Caco-2 (cell line): ENCODE data around the gene ZNF316. TPM values are rescaled to one million over a fixed set of nuclear protein-coding genes. Genes with fewer than 3 reads are reported as not detected.

Experiments used
- BruUV-seq: library from RNA; stranded (reverse); fragments of 400-500 nt; replicated peaks from 2 replicates; lab custom pipeline; 2021; lab: Mats Ljungman, UMichigan
- CTCF ChIA-PET: fragments of 300-600 bp; sonication (Branson Sonifier 250); formaldehyde crosslinking; loops from one replicate; lab custom pipeline; 2022; ENCODE audit warnings: antibody characterized with exemption; lab: Charles Lee
- POLR2A ChIA-PET: fragments of 300-600 bp; sonication (Branson Sonifier 250); formaldehyde crosslinking; loops from one replicate; lab custom pipeline; 2022; ENCODE audit warnings: antibody characterized with exemption; lab: Charles Lee
- DNase-seq, 2 experiments: peaks; one replicate each; pipeline versions ENCODE4 v3.0.0 to v3.0.0-alpha.2; 2020 to 2022
- H3K27me3 ChIP-seq: replicated peaks from 2 replicates; pipeline ENCODE4 v1.6.0; 2011; ENCODE audit warnings: low read length; ENCODE audit not compliant: control insufficient read depth, insufficient read depth
- H3K36me3 ChIP-seq: 2 replicates; pipeline ENCODE4 v1.5.1; 2011; ENCODE audit warnings: low read length; ENCODE audit not compliant: control insufficient read depth, insufficient read depth
- H3K4me1 ChIP-seq: fragments of 250-450 bp; sonication (Bioruptor Pico); 2 replicates; pipeline ENCODE4 v1.5.1; 2020; ENCODE audit warnings: mild to moderate bottlenecking
- H3K4me3 ChIP-seq: 2 replicates; pipeline ENCODE4 v1.5.1; 2011; ENCODE audit warnings: low read depth, mild to moderate bottlenecking, control low read depth, low read length
- H3K9me3 ChIP-seq: fragments of 250-450 bp; sonication (Bioruptor Pico); 2 replicates; pipeline ENCODE4 v1.5.1; 2020; ENCODE audit warnings: mild to moderate bottlenecking, moderate library complexity
- H3K27ac Mint-ChIP-seq: one replicate; pipeline ENCODE4 v1.8.0; 2022; ENCODE audit warnings: mixed read lengths; ENCODE audit not compliant: unreplicated experiment
- H3K27me3 Mint-ChIP-seq: one replicate; pipeline ENCODE4 v1.8.0; 2022; ENCODE audit warnings: mixed read lengths; ENCODE audit not compliant: insufficient read depth, unreplicated experiment
- H3K36me3 Mint-ChIP-seq: one replicate; pipeline ENCODE4 v1.8.0; 2022; ENCODE audit warnings: mild to moderate bottlenecking, mixed read lengths; ENCODE audit not compliant: insufficient read depth, unreplicated experiment
- H3K4me1 Mint-ChIP-seq: one replicate; pipeline ENCODE4 v1.8.0; 2022; ENCODE audit warnings: low read depth, mixed read lengths; ENCODE audit not compliant: unreplicated experiment
- H3K4me3 Mint-ChIP-seq: one replicate; pipeline ENCODE4 v1.8.0; 2022; ENCODE audit warnings: mild to moderate bottlenecking, moderate library complexity, mixed read lengths; ENCODE audit not compliant: unreplicated experiment
- H3K9me3 Mint-ChIP-seq: one replicate; pipeline ENCODE4 v1.8.0; 2022; ENCODE audit warnings: mixed read lengths; ENCODE audit not compliant: unreplicated experiment
- CTCF ChIP-seq, 2 experiments: fragments of 200-600 bp in 1 of 2; IDR thresholded peaks; 1 replicate in 1 of 2; 2 replicates in 1 of 2; pipeline versions ENCODE4 v1.5.1 to v1.8.0; 2011 to 2022; ENCODE audit warnings: antibody characterized with exemption in 1 of 2, control low read depth in 1 of 2, inconsistent platforms in 1 of 2, low read depth in 1 of 2, low read length in 1 of 2, mild to moderate bottlenecking in 1 of 2, moderate library complexity in 1 of 2; ENCODE audit not compliant: insufficient read depth in 1 of 2, severe bottlenecking in 1 of 2, unreplicated experiment in 1 of 2
- intact Hi-C: fragments of 100-400 bp; cut with micrococcal nuclease; formaldehyde crosslinking; loops from one replicate; pipeline ENCODE4 v1.10.0; 2022; ENCODE audit not compliant: unreplicated experiment
- total RNA-seq: library from RNA; stranded (reverse); gene quantifications from 2 replicates; pipeline ENCODE4 v1.2.3, GENCODE V29; 2022

ZNF316 gene
- total RNA-seq, 1 experiment from 2014 or later, result 34.3 TPM

- Histone ChIP-seq H3K9me3 (no peaks in the 10 kb centered on the region), H3K4me3 (peak overlapping the region; percentile 28), H3K4me1 (peaks cover 4% of the 10 kb centered on the region; the same call in 1 of the 2 replicates), H3K27me3 (no peaks in the 10 kb centered on the region), H3K36me3 (no peaks in the 10 kb centered on the region; the same call in none of the 2 replicates)
- Mint-ChIP-seq H3K27ac (peak overlapping the region; percentile 40), H3K27me3 (no peaks in the 10 kb centered on the region), H3K9me3 (no peaks in the 10 kb centered on the region), H3K36me3 (peaks cover 73% of the 10 kb centered on the region), H3K4me1 (no peaks in the 10 kb centered on the region), H3K4me3 (peak overlapping the region; percentile 77)
- TF ChIP-seq CTCF (IDR thresholded peaks at IDR 0.05; ENCODE audit: insufficient read depth in 1 of 2, low read depth in 1 of 2, low read length in 1 of 2, severe bottlenecking in 1 of 2, unreplicated experiment in 1 of 2), result no peak
- no peak for DNase-seq
- intact Hi-C loops, result loop anchor here (5.0 kb wide), 1 partner anchor 268 kb away; no protein-coding TSS in a partner anchor
- ChIA-PET POLR2A (interaction anchor here (1.2 kb wide), 1 partner anchor 11 kb away, joined by 3 read pairs; no protein-coding TSS in a partner anchor), CTCF (interaction anchor here (0.6 to 2.9 kb wide), 5 partner anchors 12 to 73 kb away, joined by 3 to 18 read pairs (median 3); partner anchors contain the start of gene ZDHHC4)
- BruUV-seq, result no TSS peak
Measured at GRCh38 chr7:6589151-6589828, 47.8 kb upstream of the ZNF316 start.

- ChIA-PET CTCF (interaction anchor here (0.6 to 2.9 kb wide), 5 partner anchors 12 to 74 kb away, joined by 3 to 18 read pairs (median 3); partner anchors contain the start of gene ZDHHC4), POLR2A (interaction anchor here (1.2 kb wide), 1 partner anchor 12 kb away, joined by 3 read pairs; no protein-coding TSS in a partner anchor)
- Mint-ChIP-seq H3K9me3 (no peaks in the 10 kb centered on the region), H3K4me3 (peak within 1 kb of the TSS; percentile 77), H3K4me1 (no peaks in the 10 kb centered on the region), H3K27me3 (no peaks in the 10 kb centered on the region), H3K36me3 (peaks cover 73% of the 10 kb centered on the region), H3K27ac (peak within 1 kb of the TSS; percentile 40)
- peak; percentile 2 to 80 for TF ChIP-seq CTCF (IDR thresholded peaks at IDR 0.05; ENCODE audit: insufficient read depth in 1 of 2, low read depth in 1 of 2, low read length in 1 of 2, severe bottlenecking in 1 of 2, unreplicated experiment in 1 of 2)
- intact Hi-C loops, result loop anchor here (5.0 kb wide), 1 partner anchor 267 kb away; no protein-coding TSS in a partner anchor
- Histone ChIP-seq H3K9me3 (no peaks in the 10 kb centered on the region), H3K4me3 (peak within 1 kb of the TSS; percentile 99), H3K27me3 (no peaks in the 10 kb centered on the region), H3K36me3 (no peaks in the 10 kb centered on the region; the same call in none of the 2 replicates), H3K4me1 (peaks cover 4% of the 10 kb centered on the region; the same call in 1 of the 2 replicates)
- BruUV-seq, result no TSS peak
- DNase-seq, result peak; percentile 60 to 90
Measured at GRCh38 chr7:6589829-6590644, 47.1 kb upstream of the ZNF316 start, which contains the start of gene INTS15. INTS15 (plus strand) TSS chr7:6590021; CDS start chr7:6590284, 263 bp downstream.
